HFFc6 (cell line): ENCODE measurements around the gene RELCH. TPM values are rescaled to one million over a fixed set of nuclear protein-coding genes. Genes with fewer than 3 reads are reported as not detected.

ENCODE experiments used
- DNase-seq: peaks from one replicate; pipeline ENCODE4 v3.0.0-alpha.2; 2018
- H3K27ac Mint-ChIP-seq: 2 replicates; pipeline ENCODE4 v1.8.0; 2020; ENCODE audit warnings: mild to moderate bottlenecking, mixed read lengths
- H3K27me3 Mint-ChIP-seq: 2 replicates; pipeline ENCODE4 v1.8.0; 2021; ENCODE audit warnings: mild to moderate bottlenecking, moderate library complexity, mixed read lengths; ENCODE audit not compliant: insufficient read depth
- H3K36me3 Mint-ChIP-seq: 2 replicates; pipeline ENCODE4 v1.8.0; 2021; ENCODE audit warnings: low read depth, mixed read lengths
- H3K4me1 Mint-ChIP-seq: 2 replicates; pipeline ENCODE4 v1.8.0; 2020; ENCODE audit warnings: low read depth, mixed read lengths
- H3K4me3 Mint-ChIP-seq: 2 replicates; pipeline ENCODE4 v1.8.0; 2020; ENCODE audit warnings: mild to moderate bottlenecking, moderate library complexity, mixed read lengths
- H3K9me3 Mint-ChIP-seq: 2 replicates; pipeline ENCODE4 v1.8.0; 2020; ENCODE audit warnings: mild to moderate bottlenecking, mixed read lengths
- total RNA-seq, 6 experiments: library from RNA; stranded (reverse); fragmentation: NEBNext Ultra II Directional; extraction: Animal tissue kit (Norgen Biotek cat#: 25700); gene quantifications; 2 replicates in 1 of 6; 3 replicates in 5 of 6; pipeline ENCODE4 v1.2.3, GENCODE V29; 2021
- TF ChIP-seq, protein P1 (sequence below): fragments of 200-600 bp; sonication (generic); IDR thresholded peaks from 2 replicates; pipeline ENCODE4 v1.5.0; 2021; ENCODE audit warnings: antibody characterized with exemption, mild to moderate bottlenecking

Gene RELCH
- total RNA-seq, 6 experiments from 2014 or later: 24.6 to 30.3 (median 26.6) TPM

DNA sequence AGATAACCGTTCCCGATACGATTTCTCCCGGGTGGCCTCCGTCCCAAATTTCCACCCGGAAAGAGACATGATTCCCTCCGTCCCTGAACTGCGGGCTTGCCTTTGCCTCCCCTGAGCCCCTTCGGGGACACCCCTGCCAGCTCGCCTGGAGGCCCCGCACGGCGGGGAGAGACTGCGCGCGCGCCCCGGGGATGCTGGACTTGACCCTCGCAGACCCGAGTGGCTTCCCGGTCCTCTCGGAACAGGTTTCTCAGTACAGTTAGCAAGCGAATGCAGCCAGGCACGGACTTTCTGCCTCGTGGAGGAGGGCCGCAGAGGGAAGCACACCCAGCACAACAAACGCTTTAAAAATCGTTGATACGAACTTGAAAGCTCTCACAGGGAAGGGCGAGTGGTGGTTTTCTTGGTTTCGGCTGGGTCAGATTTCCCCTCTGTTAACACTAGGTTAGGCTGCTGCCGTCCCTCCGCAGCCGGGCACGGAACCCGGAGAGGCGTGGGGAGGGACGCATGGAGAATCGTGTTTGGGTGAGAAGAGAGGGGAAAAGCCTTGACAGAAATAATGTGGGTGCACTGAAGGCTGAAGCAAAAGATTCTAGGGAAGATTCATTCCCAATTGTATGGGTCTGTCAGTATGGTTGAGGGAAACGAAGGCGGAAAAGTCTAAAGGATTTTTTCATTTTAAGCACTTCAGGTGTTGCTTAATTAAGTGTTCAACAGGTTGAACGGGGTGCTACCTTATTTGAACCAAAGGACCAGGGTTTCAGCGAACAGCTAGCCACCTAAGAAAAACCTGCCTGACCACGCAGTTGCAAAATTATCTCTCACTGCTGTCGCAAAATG lies 139.0 kb downstream of the RELCH start:
- Mint-ChIP-seq H3K36me3 (no peaks in the 10 kb centered on the region), H3K4me1 (peaks cover 31% of the 10 kb centered on the region), H3K4me3 (peak overlapping the region; percentile 62), H3K27me3 (peaks cover 59% of the 10 kb centered on the region), H3K27ac (no peak overlapping the region), H3K9me3 (no peaks in the 10 kb centered on the region)
- no peak for DNase-seq
- TF ChIP-seq, protein P1, sequence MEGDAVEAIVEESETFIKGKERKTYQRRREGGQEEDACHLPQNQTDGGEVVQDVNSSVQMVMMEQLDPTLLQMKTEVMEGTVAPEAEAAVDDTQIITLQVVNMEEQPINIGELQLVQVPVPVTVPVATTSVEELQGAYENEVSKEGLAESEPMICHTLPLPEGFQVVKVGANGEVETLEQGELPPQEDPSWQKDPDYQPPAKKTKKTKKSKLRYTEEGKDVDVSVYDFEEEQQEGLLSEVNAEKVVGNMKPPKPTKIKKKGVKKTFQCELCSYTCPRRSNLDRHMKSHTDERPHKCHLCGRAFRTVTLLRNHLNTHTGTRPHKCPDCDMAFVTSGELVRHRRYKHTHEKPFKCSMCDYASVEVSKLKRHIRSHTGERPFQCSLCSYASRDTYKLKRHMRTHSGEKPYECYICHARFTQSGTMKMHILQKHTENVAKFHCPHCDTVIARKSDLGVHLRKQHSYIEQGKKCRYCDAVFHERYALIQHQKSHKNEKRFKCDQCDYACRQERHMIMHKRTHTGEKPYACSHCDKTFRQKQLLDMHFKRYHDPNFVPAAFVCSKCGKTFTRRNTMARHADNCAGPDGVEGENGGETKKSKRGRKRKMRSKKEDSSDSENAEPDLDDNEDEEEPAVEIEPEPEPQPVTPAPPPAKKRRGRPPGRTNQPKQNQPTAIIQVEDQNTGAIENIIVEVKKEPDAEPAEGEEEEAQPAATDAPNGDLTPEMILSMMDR: no peak

DNA sequence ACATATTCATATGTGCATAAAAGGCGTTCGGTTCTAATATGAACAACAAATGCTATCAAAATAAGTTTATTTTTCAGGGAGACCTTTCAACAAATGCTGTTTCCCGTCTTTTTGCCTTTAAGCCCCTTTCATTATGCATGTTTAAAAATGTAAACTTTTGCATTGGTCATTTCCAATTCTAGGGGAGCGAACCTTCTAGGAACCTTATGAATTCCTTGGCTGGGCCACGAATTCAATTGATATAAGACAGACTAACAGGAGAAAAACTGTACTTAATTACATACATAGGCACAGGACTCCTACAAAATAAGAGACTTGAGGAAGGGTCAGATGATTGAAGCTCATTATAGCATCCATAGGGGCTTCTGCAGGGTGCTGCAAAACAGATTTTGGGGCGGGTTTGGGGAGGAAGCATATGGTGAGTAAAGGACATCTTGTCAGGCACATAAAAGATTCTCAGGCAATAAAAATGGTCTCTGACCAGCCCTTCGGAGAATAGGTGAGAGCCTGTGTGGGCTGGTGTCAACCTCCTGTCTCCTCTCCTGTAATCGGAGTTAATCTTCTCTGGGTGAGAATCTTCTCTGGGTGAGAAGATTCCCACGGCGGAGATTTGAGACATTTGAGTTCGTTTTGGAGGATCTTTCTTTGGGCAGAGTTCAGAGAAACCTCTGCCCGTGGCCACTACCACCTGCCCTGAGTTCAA lies 139.7 kb downstream of the RELCH start:
- Mint-ChIP-seq H3K4me3 (no peak overlapping the region), H3K4me1 (peaks cover 31% of the 10 kb centered on the region), H3K27ac (no peak overlapping the region), H3K27me3 (peaks cover 64% of the 10 kb centered on the region), H3K36me3 (no peaks in the 10 kb centered on the region), H3K9me3 (no peaks in the 10 kb centered on the region)
- no peak for DNase-seq
- TF ChIP-seq, protein P1: no peak

DNA sequence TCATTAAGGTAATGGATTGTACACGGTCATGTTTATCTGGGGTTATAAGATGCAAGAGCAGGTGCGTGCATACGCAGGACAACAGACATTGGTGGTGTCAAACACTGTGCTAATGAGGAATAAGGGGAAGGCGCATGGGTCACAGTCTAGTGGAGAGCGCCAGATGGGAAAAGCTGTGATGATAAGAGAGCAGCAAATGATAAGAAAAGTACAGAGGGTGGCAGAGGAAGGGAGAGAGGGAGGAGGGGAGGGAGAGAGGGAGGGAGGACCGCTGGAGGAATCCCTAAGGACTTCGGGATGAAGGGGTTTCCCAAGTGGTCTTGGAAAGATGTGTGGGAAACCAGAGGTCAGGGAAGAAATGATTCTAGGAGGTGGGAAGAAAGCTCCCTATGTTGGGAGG lies 140.9 kb downstream of the RELCH start:
- DNase-seq: no peak
- Mint-ChIP-seq H3K27me3 (peaks cover 64% of the 10 kb centered on the region), H3K4me1 (peaks cover 31% of the 10 kb centered on the region), H3K4me3 (no peak overlapping the region), H3K36me3 (no peaks in the 10 kb centered on the region), H3K27ac (no peak overlapping the region), H3K9me3 (no peaks in the 10 kb centered on the region)
- TF ChIP-seq, protein P1: no peak

DNA sequence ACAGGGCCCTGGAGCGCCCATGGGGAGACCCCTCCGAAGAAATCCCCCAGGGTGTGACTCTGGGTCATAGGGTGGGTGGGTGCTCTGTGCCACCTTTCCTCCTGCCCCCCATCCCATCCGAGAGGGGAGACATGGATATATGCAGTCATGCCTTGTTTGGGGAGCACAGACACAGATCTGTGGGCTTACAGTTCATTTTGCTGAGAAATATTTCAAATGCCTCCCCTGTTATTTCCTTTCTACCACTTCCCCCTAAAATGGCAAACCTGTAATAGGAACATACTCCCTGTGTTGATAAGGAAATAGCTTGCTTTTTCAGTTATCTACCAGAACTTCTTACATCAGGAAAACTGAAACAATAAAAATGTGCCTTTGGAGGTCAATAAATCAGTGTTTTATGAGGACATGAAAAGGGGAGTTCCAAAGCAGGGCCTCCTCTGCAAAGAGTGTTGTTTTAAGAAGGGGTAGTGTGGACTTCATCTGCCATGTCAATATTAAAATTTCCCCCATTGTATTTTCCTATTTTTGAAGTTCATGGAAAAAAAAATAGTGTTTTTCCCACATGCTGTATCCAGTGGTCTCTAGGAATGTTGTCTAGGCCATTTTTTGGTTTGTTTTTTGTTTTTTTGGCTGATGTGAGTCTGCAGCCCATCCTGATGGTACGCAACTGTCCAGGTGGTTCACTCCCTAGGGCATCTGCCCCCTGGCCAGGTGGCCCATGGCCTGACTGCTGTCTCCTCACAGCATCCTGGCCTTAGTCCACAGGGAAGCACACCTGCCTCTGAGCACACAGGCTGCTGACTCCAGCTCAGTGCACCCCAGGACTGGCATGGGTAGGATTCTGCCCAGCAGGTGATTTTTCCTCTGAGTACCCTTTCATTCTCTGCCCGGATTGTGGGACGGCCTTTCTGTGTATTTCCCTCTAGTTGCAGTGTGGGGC lies 141.8 kb downstream of the RELCH start:
- DNase-seq: no peak
- Mint-ChIP-seq H3K27me3 (peaks cover 60% of the 10 kb centered on the region), H3K4me1 (peaks cover 31% of the 10 kb centered on the region), H3K36me3 (no peaks in the 10 kb centered on the region), H3K4me3 (no peak overlapping the region), H3K9me3 (no peaks in the 10 kb centered on the region), H3K27ac (no peak overlapping the region)
- TF ChIP-seq, protein P1: no peak
